Neural progenitor cell (in vitro differentiated cells): ENCODE results near the gene INTS4. TPM values are rescaled to one million over a fixed set of nuclear protein-coding genes. Genes with fewer than 3 reads are reported as not detected.
A peak's percentile ranks its signal among the peaks of the same experiment; 100 is the strongest.

Source experiments
- DNase-seq: peaks from one replicate; pipeline ENCODE4 v3.0.0-alpha.2; 2016; ENCODE audit warnings: low spot score
- H2AFZ ChIP-seq: fragments of 200-600 bp; sonication (generic); replicated peaks from 2 replicates; pipeline ENCODE4 v1.6.1; 2016; ENCODE audit warnings: antibody characterized with exemption
- H3F3A ChIP-seq: fragments of 200-600 bp; sonication (generic); 2 replicates; pipeline ENCODE4 v1.6.1; 2016; ENCODE audit warnings: antibody characterized with exemption, low read depth
- H3K27ac ChIP-seq: fragments of 200-600 bp; sonication (generic); 2 replicates; pipeline ENCODE4 v1.5.1; 2016; ENCODE audit warnings: mild to moderate bottlenecking
- H3K27me3 ChIP-seq: fragments of 200-600 bp; sonication (generic); 2 replicates; pipeline ENCODE4 v1.6.1; 2016; ENCODE audit warnings: mild to moderate bottlenecking, moderate library complexity
- H3K36me3 ChIP-seq: fragments of 200-600 bp; sonication (generic); 2 replicates; pipeline ENCODE4 v1.5.1; 2016
- H3K4me1 ChIP-seq: fragments of 200-600 bp; sonication (generic); 2 replicates; pipeline ENCODE4 v1.6.1; 2016; ENCODE audit warnings: mixed run types
- H3K4me2 ChIP-seq: fragments of 200-600 bp; sonication (generic); 2 replicates; pipeline ENCODE4 v1.6.1; 2016
- H3K4me3 ChIP-seq: fragments of 200-600 bp; sonication (generic); 2 replicates; pipeline ENCODE4 v1.5.1; 2016
- H3K79me2 ChIP-seq: fragments of 200-600 bp; sonication (generic); 2 replicates; pipeline ENCODE4 v1.6.1; 2016; ENCODE audit warnings: low read depth
- H3K9ac ChIP-seq: fragments of 200-600 bp; sonication (generic); 2 replicates; pipeline ENCODE4 v1.6.1; 2016
- H3K9me3 ChIP-seq: fragments of 200-600 bp; sonication (generic); 2 replicates; pipeline ENCODE4 v1.5.1; 2016; ENCODE audit warnings: low read depth
- H4K20me1 ChIP-seq: fragments of 200-600 bp; sonication (generic); 2 replicates; pipeline ENCODE4 v1.6.1; 2016; ENCODE audit warnings: low read depth
- H3K27ac Mint-ChIP-seq: 3 replicates; pipeline ENCODE4 v1.8.0; 2021; ENCODE audit warnings: mixed read lengths
- H3K27me3 Mint-ChIP-seq: 2 replicates; pipeline ENCODE4 v1.8.0; 2022; ENCODE audit warnings: low read depth, mild to moderate bottlenecking, inconsistent platforms, moderate library complexity, mixed read lengths; ENCODE audit not compliant: insufficient read depth
- H3K36me3 Mint-ChIP-seq: 3 replicates; pipeline ENCODE4 v1.8.0; 2021; ENCODE audit warnings: mixed read lengths
- H3K4me1 Mint-ChIP-seq: 3 replicates; pipeline ENCODE4 v1.8.0; 2021; ENCODE audit warnings: mixed read lengths
- H3K4me3 Mint-ChIP-seq: 3 replicates; pipeline ENCODE4 v1.8.0; 2021; ENCODE audit warnings: mild to moderate bottlenecking, moderate library complexity, mixed read lengths
- H3K9me3 Mint-ChIP-seq: 3 replicates; pipeline ENCODE4 v1.8.0; 2020; ENCODE audit warnings: mixed read lengths
- CTCF ChIP-seq: fragments of 200-600 bp; sonication (generic); IDR thresholded peaks from 2 replicates; pipeline ENCODE4 v1.5.1; 2017; ENCODE audit warnings: antibody characterized with exemption, mild to moderate bottlenecking
- EZH2 ChIP-seq: fragments of 200-600 bp; sonication (generic); IDR thresholded peaks from 2 replicates; pipeline ENCODE4 v1.6.1; 2017; ENCODE audit warnings: antibody characterized with exemption, mild to moderate bottlenecking, moderate library complexity
- EZH2phosphoT487 ChIP-seq: fragments of 200-600 bp; sonication (generic); IDR thresholded peaks from 2 replicates; pipeline ENCODE4 v1.6.1; 2017; ENCODE audit warnings: antibody characterized with exemption
- total RNA-seq: library from RNA; depleted of rRNA; stranded (reverse); fragments of >200 nt; gene quantifications from 2 replicates; pipeline ENCODE4 v1.2.3, GENCODE V29; 2015; ENCODE audit warnings: low replicate concordance

INTS4 gene
- total RNA-seq, 1 donor from 2014 or later = 61.5 TPM

DNA sequence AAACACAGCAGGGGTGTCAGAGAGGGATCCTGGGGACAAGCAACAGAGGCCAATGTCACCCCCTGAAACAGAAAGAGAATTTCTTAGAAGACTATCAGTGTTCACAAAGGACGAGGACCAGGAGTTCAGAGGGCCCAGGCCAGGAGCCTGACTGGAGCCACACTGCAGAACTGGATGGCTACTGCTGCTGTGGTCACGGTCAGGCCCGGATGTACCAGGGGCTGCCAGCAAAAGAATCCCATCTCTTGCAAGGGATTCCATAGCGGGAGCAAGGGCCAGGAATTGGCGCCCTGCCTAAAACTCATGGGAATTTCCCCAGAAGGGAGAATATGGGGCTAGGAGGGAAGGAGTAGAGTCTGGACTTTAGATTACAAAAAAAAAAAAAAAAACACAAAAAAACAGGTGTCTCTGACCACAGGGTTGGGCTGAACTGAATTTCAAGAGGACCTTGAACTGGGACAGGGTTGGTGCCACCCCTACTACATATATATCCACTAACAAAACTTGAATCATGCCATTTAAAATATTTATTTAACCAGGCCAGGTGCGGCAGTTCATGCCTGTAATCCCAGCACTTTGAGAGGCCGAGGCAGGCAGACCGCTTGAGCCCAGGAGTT lies 44.3 kb upstream of the INTS4 start:
- no peak for TF ChIP-seq EZH2
- no peak for TF ChIP-seq EZH2phosphoT487
- TF ChIP-seq CTCF = no peak
- DNase-seq = no peak
- H3K79me2 ChIP-seq = no peaks in the 10 kb centered on the region
- H3K4me3 Mint-ChIP-seq = no peak overlapping the region
- H4K20me1 ChIP-seq = no peaks in the 10 kb centered on the region
- H3K4me3 ChIP-seq = no peak overlapping the region
- H3K4me2 ChIP-seq = no peak overlapping the region
- peaks cover 2% of the 10 kb centered on the region for H3K36me3 Mint-ChIP-seq
- peaks cover 5% of the 10 kb centered on the region for H3K27me3 Mint-ChIP-seq
- no peak overlapping the region for H3K27ac Mint-ChIP-seq
- H3K36me3 ChIP-seq = no peaks in the 10 kb centered on the region
- H3K9me3 ChIP-seq = no peaks in the 10 kb centered on the region
- H3K9ac ChIP-seq = no peak overlapping the region
- no peak overlapping the region for H2AFZ ChIP-seq
- H3K4me1 Mint-ChIP-seq = peaks cover 10% of the 10 kb centered on the region
- no peaks in the 10 kb centered on the region for H3K27me3 ChIP-seq
- H3K27ac ChIP-seq = no peak overlapping the region
- H3F3A ChIP-seq = no peaks in the 10 kb centered on the region
- peaks cover 4% of the 10 kb centered on the region for H3K4me1 ChIP-seq
- H3K9me3 Mint-ChIP-seq = no peaks in the 10 kb centered on the region

DNA sequence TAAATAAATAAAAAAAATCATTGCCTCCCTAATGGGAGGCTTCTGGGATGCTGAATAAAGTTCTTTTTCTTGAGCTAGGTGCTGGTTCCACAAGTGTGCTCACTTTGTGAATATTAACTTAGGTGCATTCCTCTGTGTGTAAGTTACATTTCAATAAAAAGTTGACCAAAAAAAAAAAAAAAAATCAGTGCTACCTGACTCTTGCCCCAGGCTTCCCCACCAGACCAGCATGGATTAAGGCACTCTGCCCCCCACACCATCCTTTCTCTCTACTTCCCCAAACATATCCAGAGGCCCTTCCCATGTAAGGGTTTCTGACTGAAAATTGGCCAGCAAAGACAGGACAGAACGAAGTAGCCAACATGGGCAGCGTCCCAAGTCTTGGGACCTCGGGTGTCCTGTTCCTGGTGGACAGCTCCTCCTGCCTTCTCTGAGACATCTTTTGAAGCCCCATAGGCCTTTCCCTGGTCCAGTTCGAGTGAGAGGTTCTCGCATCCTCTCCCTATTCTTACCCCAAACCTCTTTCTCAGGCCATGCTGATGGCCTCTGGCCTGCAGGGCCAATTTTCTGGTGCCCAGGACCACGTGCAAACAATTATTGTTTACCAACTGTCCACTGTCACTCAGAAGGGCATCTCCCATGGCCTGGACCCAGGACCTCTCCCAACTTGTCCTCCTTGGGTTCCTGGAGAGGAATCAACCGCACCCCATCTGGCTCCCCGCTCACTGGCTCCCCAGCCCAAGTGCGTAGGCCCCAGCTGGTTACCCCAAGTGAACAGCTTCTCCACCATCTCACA lies 43.6 kb upstream of the INTS4 start:
- Mint-ChIP-seq H3K4me1 (peaks cover 6% of the 10 kb centered on the region), H3K27ac (peak overlapping the region; percentile 67), H3K9me3 (no peaks in the 10 kb centered on the region), H3K27me3 (peaks cover 2% of the 10 kb centered on the region), H3K4me3 (no peak overlapping the region), H3K36me3 (peaks cover 2% of the 10 kb centered on the region)
- no peak overlapping the region for H3K9ac ChIP-seq
- H3K36me3 ChIP-seq = no peaks in the 10 kb centered on the region
- no peak overlapping the region for H3K4me3 ChIP-seq
- DNase-seq = no peak
- no peaks in the 10 kb centered on the region for H3K79me2 ChIP-seq
- H4K20me1 ChIP-seq = no peaks in the 10 kb centered on the region
- no peak overlapping the region for H3K27ac ChIP-seq
- H3K9me3 ChIP-seq = no peaks in the 10 kb centered on the region
- TF ChIP-seq CTCF (no peak), EZH2phosphoT487 (no peak), EZH2 (no peak)
- H3K4me2 ChIP-seq = no peak overlapping the region
- peaks cover 4% of the 10 kb centered on the region for H3K4me1 ChIP-seq
- no peaks in the 10 kb centered on the region for H3K27me3 ChIP-seq
- H2AFZ ChIP-seq = no peak overlapping the region
- no peaks in the 10 kb centered on the region for H3F3A ChIP-seq

GRCh38 chr11:78037056-78037455 lies 42.6 kb upstream of the INTS4 start:
- TF ChIP-seq CTCF (no peak), EZH2 (no peak), EZH2phosphoT487 (no peak)
- Histone ChIP-seq H3K27me3 (no peaks in the 10 kb centered on the region), H3K4me2 (no peak overlapping the region), H3K79me2 (no peaks in the 10 kb centered on the region), H4K20me1 (no peaks in the 10 kb centered on the region), H2AFZ (no peak overlapping the region), H3K27ac (no peak overlapping the region), H3K4me1 (peaks cover 4% of the 10 kb centered on the region), H3F3A (no peaks in the 10 kb centered on the region), H3K9me3 (no peaks in the 10 kb centered on the region), H3K9ac (no peak overlapping the region), H3K4me3 (no peak overlapping the region), H3K36me3 (no peaks in the 10 kb centered on the region)
- DNase-seq = no peak
- H3K27me3 Mint-ChIP-seq = peaks cover 2% of the 10 kb centered on the region
- no peak overlapping the region for H3K4me3 Mint-ChIP-seq
- H3K4me1 Mint-ChIP-seq = peaks cover 6% of the 10 kb centered on the region
- no peaks in the 10 kb centered on the region for H3K9me3 Mint-ChIP-seq
- H3K27ac Mint-ChIP-seq = no peak overlapping the region
- peaks cover 2% of the 10 kb centered on the region for H3K36me3 Mint-ChIP-seq
